H9 (cell line): ENCODE results near the gene ZBTB16. TPM values are rescaled to one million over a fixed set of nuclear protein-coding genes. Genes with fewer than 3 reads are reported as not detected.

Experiments
- DNase-seq: peaks from one replicate; pipeline ENCODE4 v3.0.0-alpha.2; 2017
- H2AFZ ChIP-seq: one replicate; pipeline ENCODE4 v1.6.1; 2013; ENCODE audit warnings: mild to moderate bottlenecking, low read length, control low read depth, moderate library complexity
- H2AK5ac ChIP-seq: 2 replicates; pipeline ENCODE4 v1.6.1; 2013; ENCODE audit warnings: low read length, control low read depth, mixed read lengths; ENCODE audit not compliant: insufficient read length
- H2BK120ac ChIP-seq: one replicate; pipeline ENCODE4 v1.6.1; 2013; ENCODE audit warnings: low read depth, mild to moderate bottlenecking, low read length, control low read depth, inconsistent platforms; ENCODE audit not compliant: poor library complexity, severe bottlenecking
- H2BK12ac ChIP-seq: 2 replicates; pipeline ENCODE4 v1.6.1; 2013; ENCODE audit warnings: low read length, control low read depth, mixed read lengths, low read depth; ENCODE audit not compliant: insufficient read length
- H2BK15ac ChIP-seq: 2 replicates; pipeline ENCODE4 v1.6.1; 2013; ENCODE audit warnings: low read depth, low read length, control low read depth
- H2BK20ac ChIP-seq: one replicate; pipeline ENCODE4 v1.6.1; 2013; ENCODE audit warnings: low read depth, mild to moderate bottlenecking, low read length, control low read depth, inconsistent platforms; ENCODE audit not compliant: poor library complexity, severe bottlenecking
- H2BK5ac ChIP-seq: 2 replicates; pipeline ENCODE4 v1.6.1; 2013; ENCODE audit warnings: low read length, control low read depth, mixed read lengths; ENCODE audit not compliant: insufficient read length
- H3K14ac ChIP-seq: 2 replicates; pipeline ENCODE4 v1.6.1; 2013; ENCODE audit warnings: low read length, control low read depth; ENCODE audit not compliant: insufficient read depth
- H3K18ac ChIP-seq: 2 replicates; pipeline ENCODE4 v1.6.1; 2013; ENCODE audit warnings: low read depth, mild to moderate bottlenecking, mixed read lengths, low read length, control low read depth; ENCODE audit not compliant: insufficient read length
- H3K23ac ChIP-seq: 2 replicates; pipeline ENCODE4 v1.6.1; 2013; ENCODE audit warnings: low read length, control low read depth, mixed read lengths, low read depth; ENCODE audit not compliant: insufficient read length
- H3K23me2 ChIP-seq: 2 replicates; pipeline ENCODE4 v1.6.1; 2013; ENCODE audit warnings: low read depth, mild to moderate bottlenecking, mixed read lengths, low read length, control low read depth; ENCODE audit not compliant: insufficient read length, poor library complexity, severe bottlenecking
- H3K27ac ChIP-seq: 2 replicates; pipeline ENCODE4 v1.5.1; 2013; ENCODE audit warnings: low read length, control low read depth, mixed read lengths, low read depth; ENCODE audit not compliant: insufficient read length
- H3K27me3 ChIP-seq: 2 replicates; pipeline ENCODE4 v1.6.1; 2013; ENCODE audit warnings: low read length, control low read depth, inconsistent platforms; ENCODE audit not compliant: insufficient read depth
- H3K4ac ChIP-seq: 2 replicates; pipeline ENCODE4 v1.6.1; 2013; ENCODE audit warnings: low read depth, mild to moderate bottlenecking, control low read depth, inconsistent platforms, low read length, moderate library complexity
- H3K4me1 ChIP-seq: 2 replicates; pipeline ENCODE4 v1.6.1; 2013; ENCODE audit warnings: low read length, control low read depth, inconsistent platforms; ENCODE audit not compliant: insufficient read depth
- H3K4me2 ChIP-seq: 2 replicates; pipeline ENCODE4 v1.6.1; 2013; ENCODE audit warnings: low read length, control low read depth, mixed read lengths; ENCODE audit not compliant: insufficient read length, insufficient read depth
- H3K56ac ChIP-seq: 2 replicates; pipeline ENCODE4 v1.6.1; 2013; ENCODE audit warnings: low read depth, mild to moderate bottlenecking, mixed read lengths, low read length, control low read depth; ENCODE audit not compliant: insufficient read length
- H3K79me1 ChIP-seq: 2 replicates; pipeline ENCODE4 v1.6.1; 2013; ENCODE audit warnings: low read depth, mild to moderate bottlenecking, moderate library complexity, low read length, control low read depth, inconsistent platforms; ENCODE audit not compliant: insufficient read depth, poor library complexity, severe bottlenecking
- H3K79me2 ChIP-seq: 2 replicates; pipeline ENCODE4 v1.6.1; 2013; ENCODE audit warnings: low read length, control low read depth, inconsistent platforms; ENCODE audit not compliant: insufficient read depth
- H3K9ac ChIP-seq: 2 replicates; pipeline ENCODE4 v1.6.1; 2013; ENCODE audit warnings: low read length, control low read depth, mixed read lengths; ENCODE audit not compliant: insufficient read length; ENCODE audit errors: extremely low read depth
- H3K9me3 ChIP-seq: one replicate; pipeline ENCODE4 v1.6.1; 2013; ENCODE audit warnings: low read depth, low read length, inconsistent platforms; ENCODE audit not compliant: control insufficient read depth
- H3T11ph ChIP-seq: one replicate; pipeline ENCODE4 v1.6.1; 2013; ENCODE audit warnings: mild to moderate bottlenecking, low read length, control low read depth, inconsistent platforms
- H4K20me1 ChIP-seq: one replicate; pipeline ENCODE4 v1.6.1; 2013; ENCODE audit not compliant: control insufficient read depth, insufficient read length, insufficient read depth
- H4K5ac ChIP-seq: 2 replicates; pipeline ENCODE4 v1.6.1; 2013; ENCODE audit warnings: low read depth, mild to moderate bottlenecking, mixed read lengths, low read length, control low read depth; ENCODE audit not compliant: insufficient read length
- H4K8ac ChIP-seq: replicated peaks from 2 replicates; pipeline ENCODE4 v1.6.1; 2013; ENCODE audit warnings: low read length, control low read depth, mixed read lengths, low read depth; ENCODE audit not compliant: insufficient read length
- H4K91ac ChIP-seq: 2 replicates; pipeline ENCODE4 v1.6.1; 2013; ENCODE audit warnings: low read depth, mild to moderate bottlenecking, moderate library complexity, mixed read lengths, low read length, control low read depth; ENCODE audit not compliant: insufficient read length
- H3K27ac Mint-ChIP-seq, 3 experiments: 2 replicates in 2 of 3; 3 replicates in 1 of 3; pipeline ENCODE4 v1.8.0; 2020 to 2021; ENCODE audit warnings: mixed read lengths in 3 of 3, mild to moderate bottlenecking in 1 of 3, moderate library complexity in 1 of 3
- H3K27me3 Mint-ChIP-seq: 2 replicates; pipeline ENCODE4 v1.8.0; 2021; ENCODE audit warnings: low read depth, mild to moderate bottlenecking, moderate library complexity, mixed read lengths
- H3K36me3 Mint-ChIP-seq, 3 experiments: 2 replicates in 2 of 3; 3 replicates in 1 of 3; pipeline ENCODE4 v1.8.0; 2020 to 2021; ENCODE audit warnings: low read depth in 3 of 3, mixed read lengths in 3 of 3; ENCODE audit not compliant: insufficient read depth in 1 of 3
- H3K4me1 Mint-ChIP-seq, 2 experiments: 2 replicates each; pipeline ENCODE4 v1.8.0; 2020; ENCODE audit warnings: mixed read lengths in 2 of 2
- H3K4me3 Mint-ChIP-seq, 2 experiments: 2 replicates in 1 of 2; 3 replicates in 1 of 2; pipeline ENCODE4 v1.8.0; 2020 to 2021; ENCODE audit warnings: mild to moderate bottlenecking in 2 of 2, mixed read lengths in 2 of 2, moderate library complexity in 1 of 2
- H3K9me3 Mint-ChIP-seq, 2 experiments: 2 replicates in 1 of 2; 3 replicates in 1 of 2; pipeline ENCODE4 v1.8.0; 2020; ENCODE audit warnings: mild to moderate bottlenecking in 2 of 2, mixed read lengths in 2 of 2, moderate library complexity in 1 of 2
- CTCF ChIP-seq: fragments of 200-600 bp; sonication (generic); conservative IDR thresholded peaks from 3 replicates; pipeline ENCODE4 v1.8.0; 2021; ENCODE audit warnings: antibody characterized with exemption, mild to moderate bottlenecking
- WGBS: extraction: QIAGEN DNeasy Blood & Tissue Kit; methylation state at CpG from one replicate; pipeline ENCODE4 v1.1.7; 2013; ENCODE audit warnings: missing lambda C conversion rate, low lambda C conversion rate, mixed read lengths; ENCODE audit not compliant: insufficient read length; ENCODE audit errors: extremely low coverage; 5-methylcytosine and 5-hydroxymethylcytosine counted together
- total RNA-seq: library from RNA; stranded (reverse); gene quantifications from 2 replicates; pipeline ENCODE4 v1.2.1, GENCODE V29; 2021

The ZBTB16 gene
- total RNA-seq, 1 experiment from 2014 or later, result not detected

- Histone ChIP-seq H3K79me1 (no peaks in the 10 kb centered on the region), H2BK12ac (no peak overlapping the region), H3K14ac (no peak overlapping the region), H3T11ph (no peak overlapping the region), H3K27ac (no peak overlapping the region), H2AFZ (no peak overlapping the region), H2AK5ac (no peak overlapping the region), H3K56ac (no peak overlapping the region), H3K9me3 (no peaks in the 10 kb centered on the region), H3K27me3 (no peaks in the 10 kb centered on the region), H2BK15ac (no peak overlapping the region), H2BK5ac (no peak overlapping the region), H3K9ac (no peak overlapping the region), H4K5ac (no peak overlapping the region), H4K91ac (no peak overlapping the region), H3K79me2 (no peaks in the 10 kb centered on the region), H4K20me1 (no peaks in the 10 kb centered on the region), H3K23ac (no peak overlapping the region), H2BK20ac (no peak overlapping the region), H4K8ac (no peak overlapping the region), H3K23me2 (no peaks in the 10 kb centered on the region), H3K18ac (no peak overlapping the region), H3K4me1 (no peaks in the 10 kb centered on the region), H2BK120ac (no peak overlapping the region), H3K4me2 (no peak overlapping the region), H3K4ac (no peak overlapping the region)
- no peaks in the 10 kb centered on the region for H3K36me3 Mint-ChIP-seq
- peaks cover 7% of the 10 kb centered on the region for H3K27me3 Mint-ChIP-seq
- H3K4me3 Mint-ChIP-seq, result no peak overlapping the region
- H3K9me3 Mint-ChIP-seq, result no peaks in the 10 kb centered on the region; a peak in 1 of 5 replicates
- TF ChIP-seq CTCF, result no peak
- no CpG with 5 or more reads among the region's 2 CpGs for WGBS
- no peak for DNase-seq
- H3K4me1 Mint-ChIP-seq, result peaks cover 7 to 8% of the 10 kb centered on the region in 2 experiments
- H3K27ac Mint-ChIP-seq, result no peak overlapping the region
Observed at GRCh38 chr11:114097832-114098231, 38.3 kb downstream of the ZBTB16 start.
